ENCODE data around the gene TXLNB. TPM values are rescaled to one million over a fixed set of nuclear protein-coding genes. Genes with fewer than 3 reads are reported as not detected.

The TXLNB gene
- total and polyA plus RNA-seq, 4 donors = 0.15 to 0.23 (median 0.17) TPM; not detected in 1

DNA sequence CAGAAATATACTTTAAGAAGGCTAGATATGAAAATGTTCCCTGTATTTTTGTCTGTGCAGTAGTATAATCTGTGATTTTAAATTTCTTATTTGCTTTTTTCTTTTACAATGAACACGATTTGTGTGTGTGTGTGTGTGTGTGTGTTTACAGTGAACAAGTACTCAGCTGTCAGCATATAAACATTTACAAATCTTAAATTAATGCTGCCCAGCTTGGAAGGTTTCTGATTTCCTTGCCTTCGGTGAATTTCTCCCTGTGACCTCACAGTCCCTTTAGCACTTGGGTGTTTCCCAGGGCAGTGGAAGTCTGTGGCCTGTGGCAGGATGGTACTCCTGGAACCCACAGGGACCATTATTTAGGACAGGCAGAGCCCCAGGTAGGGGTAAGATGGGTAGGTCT lies 37.6 kb downstream of the TXLNB start:
- TF ChIP-seq, protein P1, sequence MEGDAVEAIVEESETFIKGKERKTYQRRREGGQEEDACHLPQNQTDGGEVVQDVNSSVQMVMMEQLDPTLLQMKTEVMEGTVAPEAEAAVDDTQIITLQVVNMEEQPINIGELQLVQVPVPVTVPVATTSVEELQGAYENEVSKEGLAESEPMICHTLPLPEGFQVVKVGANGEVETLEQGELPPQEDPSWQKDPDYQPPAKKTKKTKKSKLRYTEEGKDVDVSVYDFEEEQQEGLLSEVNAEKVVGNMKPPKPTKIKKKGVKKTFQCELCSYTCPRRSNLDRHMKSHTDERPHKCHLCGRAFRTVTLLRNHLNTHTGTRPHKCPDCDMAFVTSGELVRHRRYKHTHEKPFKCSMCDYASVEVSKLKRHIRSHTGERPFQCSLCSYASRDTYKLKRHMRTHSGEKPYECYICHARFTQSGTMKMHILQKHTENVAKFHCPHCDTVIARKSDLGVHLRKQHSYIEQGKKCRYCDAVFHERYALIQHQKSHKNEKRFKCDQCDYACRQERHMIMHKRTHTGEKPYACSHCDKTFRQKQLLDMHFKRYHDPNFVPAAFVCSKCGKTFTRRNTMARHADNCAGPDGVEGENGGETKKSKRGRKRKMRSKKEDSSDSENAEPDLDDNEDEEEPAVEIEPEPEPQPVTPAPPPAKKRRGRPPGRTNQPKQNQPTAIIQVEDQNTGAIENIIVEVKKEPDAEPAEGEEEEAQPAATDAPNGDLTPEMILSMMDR (IDR thresholded peaks at IDR 0.05; ENCODE audit: low read depth, low read length, missing input control) = no peak
- TF ChIP-seq, protein P2, sequence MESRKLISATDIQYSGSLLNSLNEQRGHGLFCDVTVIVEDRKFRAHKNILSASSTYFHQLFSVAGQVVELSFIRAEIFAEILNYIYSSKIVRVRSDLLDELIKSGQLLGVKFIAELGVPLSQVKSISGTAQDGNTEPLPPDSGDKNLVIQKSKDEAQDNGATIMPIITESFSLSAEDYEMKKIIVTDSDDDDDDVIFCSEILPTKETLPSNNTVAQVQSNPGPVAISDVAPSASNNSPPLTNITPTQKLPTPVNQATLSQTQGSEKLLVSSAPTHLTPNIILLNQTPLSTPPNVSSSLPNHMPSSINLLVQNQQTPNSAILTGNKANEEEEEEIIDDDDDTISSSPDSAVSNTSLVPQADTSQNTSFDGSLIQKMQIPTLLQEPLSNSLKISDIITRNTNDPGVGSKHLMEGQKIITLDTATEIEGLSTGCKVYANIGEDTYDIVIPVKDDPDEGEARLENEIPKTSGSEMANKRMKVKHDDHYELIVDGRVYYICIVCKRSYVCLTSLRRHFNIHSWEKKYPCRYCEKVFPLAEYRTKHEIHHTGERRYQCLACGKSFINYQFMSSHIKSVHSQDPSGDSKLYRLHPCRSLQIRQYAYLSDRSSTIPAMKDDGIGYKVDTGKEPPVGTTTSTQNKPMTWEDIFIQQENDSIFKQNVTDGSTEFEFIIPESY (IDR thresholded peaks at IDR 0.05) = no peak
- TF ChIP-seq HNF4G (IDR thresholded peaks at IDR 0.05) (no peak), RAD21 (IDR thresholded peaks at IDR 0.05) (no peak), JUND (IDR thresholded peaks at IDR 0.05) (no peak), EGR1 (IDR thresholded peaks at IDR 0.05; ENCODE audit: low read depth in 2 of 2) (no peak), FOXA2 (IDR thresholded peaks at IDR 0.05) (no peak), TAF1 (conservative IDR thresholded peaks at IDR 0.05) (no peak), SP1 (IDR thresholded peaks at IDR 0.05) (no peak), FOXA1 (IDR thresholded peaks at IDR 0.05) (no peak), RXRA (IDR thresholded peaks at IDR 0.05) (no peak), HNF4A (conservative IDR thresholded peaks at IDR 0.05) (no peak), GABPA (IDR thresholded peaks at IDR 0.05 in 1 of 2, conservative IDR thresholded peaks at IDR 0.05 in 1 of 2) (no peak), NR2F2 (IDR thresholded peaks at IDR 0.05) (no peak), YY1 (IDR thresholded peaks at IDR 0.05) (no peak)
- TF ChIP-seq, protein P3, sequence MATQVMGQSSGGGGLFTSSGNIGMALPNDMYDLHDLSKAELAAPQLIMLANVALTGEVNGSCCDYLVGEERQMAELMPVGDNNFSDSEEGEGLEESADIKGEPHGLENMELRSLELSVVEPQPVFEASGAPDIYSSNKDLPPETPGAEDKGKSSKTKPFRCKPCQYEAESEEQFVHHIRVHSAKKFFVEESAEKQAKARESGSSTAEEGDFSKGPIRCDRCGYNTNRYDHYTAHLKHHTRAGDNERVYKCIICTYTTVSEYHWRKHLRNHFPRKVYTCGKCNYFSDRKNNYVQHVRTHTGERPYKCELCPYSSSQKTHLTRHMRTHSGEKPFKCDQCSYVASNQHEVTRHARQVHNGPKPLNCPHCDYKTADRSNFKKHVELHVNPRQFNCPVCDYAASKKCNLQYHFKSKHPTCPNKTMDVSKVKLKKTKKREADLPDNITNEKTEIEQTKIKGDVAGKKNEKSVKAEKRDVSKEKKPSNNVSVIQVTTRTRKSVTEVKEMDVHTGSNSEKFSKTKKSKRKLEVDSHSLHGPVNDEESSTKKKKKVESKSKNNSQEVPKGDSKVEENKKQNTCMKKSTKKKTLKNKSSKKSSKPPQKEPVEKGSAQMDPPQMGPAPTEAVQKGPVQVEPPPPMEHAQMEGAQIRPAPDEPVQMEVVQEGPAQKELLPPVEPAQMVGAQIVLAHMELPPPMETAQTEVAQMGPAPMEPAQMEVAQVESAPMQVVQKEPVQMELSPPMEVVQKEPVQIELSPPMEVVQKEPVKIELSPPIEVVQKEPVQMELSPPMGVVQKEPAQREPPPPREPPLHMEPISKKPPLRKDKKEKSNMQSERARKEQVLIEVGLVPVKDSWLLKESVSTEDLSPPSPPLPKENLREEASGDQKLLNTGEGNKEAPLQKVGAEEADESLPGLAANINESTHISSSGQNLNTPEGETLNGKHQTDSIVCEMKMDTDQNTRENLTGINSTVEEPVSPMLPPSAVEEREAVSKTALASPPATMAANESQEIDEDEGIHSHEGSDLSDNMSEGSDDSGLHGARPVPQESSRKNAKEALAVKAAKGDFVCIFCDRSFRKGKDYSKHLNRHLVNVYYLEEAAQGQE (IDR thresholded peaks at IDR 0.05) = no peak
- TF ChIP-seq, protein P4, sequence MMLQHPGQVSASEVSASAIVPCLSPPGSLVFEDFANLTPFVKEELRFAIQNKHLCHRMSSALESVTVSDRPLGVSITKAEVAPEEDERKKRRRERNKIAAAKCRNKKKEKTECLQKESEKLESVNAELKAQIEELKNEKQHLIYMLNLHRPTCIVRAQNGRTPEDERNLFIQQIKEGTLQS (IDR thresholded peaks at IDR 0.05) = no peak
- TF ChIP-seq, protein P5, sequence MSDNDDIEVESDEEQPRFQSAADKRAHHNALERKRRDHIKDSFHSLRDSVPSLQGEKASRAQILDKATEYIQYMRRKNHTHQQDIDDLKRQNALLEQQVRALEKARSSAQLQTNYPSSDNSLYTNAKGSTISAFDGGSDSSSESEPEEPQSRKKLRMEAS (IDR thresholded peaks at IDR 0.05) = no peak
- no peak overlapping the region for H3K9ac ChIP-seq (ENCODE audit: low read depth in 1 of 2, low read length in 2 of 2)
- H3K4me1 ChIP-seq (ENCODE audit: control insufficient read depth in 4 of 4, insufficient read depth in 4 of 4, low read length in 3 of 4) = no peaks in the 10 kb centered on the region
- no peaks in the 10 kb centered on the region for H3K27me3 ChIP-seq (ENCODE audit: control insufficient read depth in 4 of 4, insufficient read depth in 4 of 4, low read length in 3 of 4)
- DNase-seq (ENCODE audit: low spot score) = no peak
- H3K9me3 ChIP-seq (ENCODE audit: control insufficient read depth in 4 of 4, low read length in 3 of 4) = no peaks in the 10 kb centered on the region
- WGBS = 75% methylated on average over 2 of the region's 2 CpGs
- H3K36me3 ChIP-seq (ENCODE audit: control insufficient read depth in 4 of 4, insufficient read depth in 3 of 4, low read depth in 1 of 4, low read length in 3 of 4) = no peaks in the 10 kb centered on the region
- no peak overlapping the region for H3K4me3 ChIP-seq (ENCODE audit: low read depth in 1 of 3, low read length in 3 of 3)
- H3K27ac ChIP-seq (ENCODE audit: low read depth in 1 of 2, low read length in 2 of 2) = no peak overlapping the region

All from liver (tissue), 9 donors.